GM18519 (cell line): ENCODE measurements around the gene TMEM242.
"Not testable (repeated sequence)": the region's sequence is repeated elsewhere in the genome, so short reads cannot be mapped to it uniquely, and the experiment has no call there.

Experiments used
- ATAC-seq: cut with Tn5 transposase; IDR thresholded peaks from one replicate; pipeline ENCODE4 v1.9.1; 2021; ENCODE audit warnings: mild to moderate bottlenecking, moderate library complexity; ENCODE audit not compliant: unreplicated experiment, low FRiP score

The TMEM242 gene

GRCh38 chr6:157325069-157325805, 1.9 kb upstream of the TMEM242 start:
- no peak for ATAC-seq

GRCh38 chr6:157323966-157324300, 614 bp upstream of the TMEM242 start:
- peak; percentile 18 for ATAC-seq

GRCh38 chr6:157322792-157323254, 496 bp downstream of the TMEM242 start:
- no peak for ATAC-seq

DNA sequence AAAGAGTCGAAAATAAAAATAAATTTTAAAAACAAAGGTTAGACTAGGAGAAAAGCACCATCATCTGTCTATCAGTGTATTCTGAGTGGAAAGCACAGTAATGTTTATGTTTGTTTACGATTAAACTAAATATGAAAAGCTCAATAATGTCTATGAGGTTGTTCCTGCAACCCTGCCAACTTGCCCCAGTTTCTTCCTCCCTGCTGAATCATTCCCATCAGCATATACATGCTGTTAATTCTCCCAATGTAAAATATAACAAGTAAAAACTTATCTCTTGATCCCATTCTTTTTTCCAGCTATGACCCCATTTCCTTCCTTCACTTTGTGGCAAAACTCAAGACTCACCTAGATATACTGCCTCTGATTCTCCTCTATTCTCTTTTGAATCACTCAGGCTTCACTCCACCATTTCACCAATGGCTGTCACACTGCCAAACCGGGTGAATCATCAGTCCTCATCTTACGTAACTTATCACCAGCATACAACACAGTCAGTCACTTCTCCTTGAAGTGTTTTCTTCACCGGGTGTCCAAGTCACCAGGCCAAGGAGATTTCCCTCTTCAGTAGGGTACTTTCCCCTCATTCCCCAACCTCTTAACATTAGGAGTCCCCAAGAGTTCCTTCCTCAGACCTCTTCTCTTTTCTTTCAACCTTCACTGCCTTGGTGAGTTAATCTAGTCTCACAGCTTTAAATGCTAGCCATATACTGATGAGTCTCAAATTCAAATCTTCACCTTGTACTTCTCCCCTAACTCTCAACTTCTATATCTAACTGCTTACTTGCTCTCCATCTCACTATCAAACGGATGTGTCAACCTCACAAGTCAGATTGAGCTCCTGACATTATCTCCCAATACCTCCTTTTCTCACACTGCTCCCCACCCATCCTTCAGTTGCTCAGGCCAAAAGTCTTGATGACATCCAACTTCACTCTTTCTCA, 6.2 kb downstream of the TMEM242 start:
- no peak for ATAC-seq

DNA sequence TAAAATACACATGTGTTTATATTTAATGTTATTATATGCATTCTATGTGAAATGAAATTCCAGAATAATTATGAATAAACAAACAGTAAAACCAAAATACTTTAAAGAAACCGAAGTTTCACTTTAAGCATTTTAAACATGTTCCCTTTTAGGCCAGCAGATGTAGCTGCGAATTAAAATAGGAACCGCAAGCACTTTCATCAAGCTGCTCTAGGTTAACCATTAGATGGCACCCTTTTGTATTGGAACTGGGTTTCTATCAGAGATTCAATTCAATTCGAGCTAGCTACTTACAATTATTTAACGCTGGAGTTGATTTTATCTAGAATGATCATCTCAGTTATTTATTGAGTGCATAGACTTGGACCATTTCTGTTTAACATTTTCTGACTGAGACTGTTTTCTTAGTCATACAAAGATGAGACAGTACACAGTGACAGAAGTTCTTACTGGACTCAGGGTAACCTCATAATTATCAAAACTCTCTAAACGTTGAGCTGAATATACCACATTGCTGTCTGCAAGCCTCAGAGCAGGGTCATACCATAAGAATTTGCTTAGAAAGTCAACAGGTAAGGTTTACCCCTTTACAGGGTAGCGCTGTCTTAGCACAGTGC, 8.5 kb downstream of the TMEM242 start:
- ATAC-seq: peak; percentile 58

DNA sequence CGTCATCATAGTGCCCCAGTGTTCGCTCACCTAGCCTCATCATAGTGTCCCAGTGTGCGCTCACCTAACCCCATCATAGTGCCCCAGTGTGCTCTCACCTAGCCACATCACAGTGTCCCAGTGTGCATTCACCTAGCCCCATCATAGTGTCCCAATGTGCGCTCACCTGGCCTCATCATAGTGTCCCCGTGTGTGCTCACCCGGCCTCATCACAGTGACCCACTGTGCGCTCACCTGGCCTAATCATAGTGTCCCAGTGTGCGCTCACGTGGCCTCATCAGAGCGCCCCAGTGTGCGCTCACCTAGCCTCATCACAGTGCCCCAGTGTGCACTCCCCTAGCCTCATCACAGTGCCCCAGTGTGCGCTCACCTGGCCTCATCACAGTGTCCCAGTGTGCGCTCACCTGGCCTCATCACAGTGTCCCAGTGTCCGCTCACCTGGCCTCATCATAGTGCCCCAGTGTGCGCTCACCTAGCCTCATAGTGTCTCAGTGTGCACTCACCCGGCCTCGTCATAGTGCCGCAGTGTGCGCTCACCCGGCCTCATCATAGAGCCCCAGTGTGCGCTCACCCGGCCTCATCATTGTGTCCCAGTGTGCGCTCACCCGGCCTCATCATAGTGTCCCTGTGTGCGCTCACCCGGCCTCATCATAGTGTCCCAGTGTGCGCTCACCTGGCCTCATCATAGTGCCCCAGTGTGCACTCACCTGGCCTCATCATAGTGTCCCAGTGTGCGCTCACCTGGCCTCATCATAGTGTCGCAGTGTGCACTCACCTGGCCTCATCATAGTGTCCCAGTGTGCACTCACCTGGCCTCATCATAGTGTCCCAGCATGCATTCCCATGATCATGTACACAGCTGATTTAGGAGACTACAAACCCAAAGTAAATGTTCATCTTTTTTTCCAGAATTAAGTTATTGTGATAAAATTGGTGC, 9.5 kb downstream of the TMEM242 start:
- ATAC-seq: no peak

DNA sequence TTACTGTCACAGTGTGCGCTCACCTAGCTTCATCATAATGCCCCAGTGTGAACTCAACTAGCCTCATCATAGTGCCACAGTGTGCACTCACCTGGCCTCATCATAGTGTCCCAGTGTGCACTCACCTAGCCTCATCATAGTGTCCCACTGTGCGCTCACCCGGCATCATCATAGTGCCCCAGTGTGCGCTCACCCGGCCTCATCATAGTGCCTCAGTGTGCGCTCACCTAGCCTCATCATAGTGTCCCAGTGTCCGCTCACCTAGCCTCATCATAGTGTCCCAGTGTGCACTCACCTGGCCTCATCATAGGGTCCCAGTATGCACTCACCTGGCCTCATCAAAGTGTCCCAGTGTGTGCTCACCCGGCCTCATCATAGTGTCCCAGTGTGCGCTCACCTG, 10.6 kb downstream of the TMEM242 start:
- ATAC-seq: no peak

DNA sequence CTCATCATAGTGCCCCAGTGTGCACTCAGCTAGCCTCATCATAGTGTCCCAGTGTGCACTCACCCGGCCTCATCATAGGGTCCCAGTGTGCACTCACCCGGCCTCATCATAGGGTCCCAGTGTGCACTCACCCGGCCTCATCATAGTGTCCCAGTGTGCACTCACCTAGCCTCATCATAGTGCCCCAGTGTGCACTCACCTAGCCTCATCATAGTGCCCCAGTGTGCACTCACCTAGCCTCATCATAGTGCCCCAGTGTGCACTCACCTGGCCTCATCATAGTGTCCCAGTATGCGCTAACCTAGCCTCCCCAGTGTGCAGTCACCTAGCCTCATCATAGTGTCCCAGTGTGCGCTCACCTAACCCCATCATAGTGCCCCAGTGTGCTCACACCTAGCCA, 12.6 kb downstream of the TMEM242 start:
- ATAC-seq: not testable (repeated sequence)

DNA sequence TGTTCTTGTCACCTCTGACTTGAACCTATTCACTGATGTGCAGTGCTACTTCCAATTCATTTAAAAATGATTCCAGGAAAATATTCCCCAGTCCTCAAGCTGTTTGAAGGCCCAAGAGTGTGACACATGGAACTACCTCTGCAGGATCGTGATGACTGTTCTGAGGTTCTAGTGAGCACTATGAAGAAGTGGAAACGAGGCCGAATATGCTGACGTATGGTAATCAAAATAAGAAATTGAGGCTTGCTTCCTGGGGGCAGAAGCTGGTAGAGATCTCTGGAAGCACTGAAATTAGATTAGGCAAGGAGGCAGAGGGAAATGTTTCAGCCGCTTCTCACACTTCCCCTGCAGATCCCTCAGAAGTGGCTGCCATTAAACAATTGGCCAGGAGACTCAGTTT, 15.7 kb downstream of the TMEM242 start:
- ATAC-seq: no peak

- no peak for ATAC-seq
Measured at GRCh38 chr6:157305670-157306653, 17.4 kb downstream of the TMEM242 start.

- no peak for ATAC-seq
Measured at GRCh38 chr6:157304899-157305663, 18.2 kb downstream of the TMEM242 start.

GRCh38 chr6:157302736-157303135, 20.6 kb downstream of the TMEM242 start:
- no peak for ATAC-seq

- ATAC-seq: no peak
Measured at GRCh38 chr6:157300436-157300835, 22.9 kb downstream of the TMEM242 start.

DNA sequence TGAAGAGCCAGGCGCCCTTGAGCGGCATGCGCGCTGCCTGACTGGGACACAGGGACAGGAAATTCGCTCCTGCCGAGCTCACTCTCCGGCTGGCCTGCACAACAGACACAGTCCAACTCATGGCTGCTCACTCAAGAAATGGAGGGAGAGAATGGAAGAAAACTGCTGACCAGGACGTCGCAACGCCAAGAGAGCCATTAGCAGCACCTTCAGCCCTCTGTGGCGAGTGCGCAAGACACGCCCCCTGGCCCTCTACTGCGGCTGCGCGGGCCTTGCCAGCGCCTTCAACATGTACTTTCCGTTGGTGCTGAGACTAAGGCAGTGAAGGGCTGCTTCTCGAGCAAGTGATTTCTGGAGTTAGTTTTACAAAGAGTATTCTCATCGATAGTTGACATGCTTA, 23.3 kb downstream of the TMEM242 start:
- no peak for ATAC-seq

DNA sequence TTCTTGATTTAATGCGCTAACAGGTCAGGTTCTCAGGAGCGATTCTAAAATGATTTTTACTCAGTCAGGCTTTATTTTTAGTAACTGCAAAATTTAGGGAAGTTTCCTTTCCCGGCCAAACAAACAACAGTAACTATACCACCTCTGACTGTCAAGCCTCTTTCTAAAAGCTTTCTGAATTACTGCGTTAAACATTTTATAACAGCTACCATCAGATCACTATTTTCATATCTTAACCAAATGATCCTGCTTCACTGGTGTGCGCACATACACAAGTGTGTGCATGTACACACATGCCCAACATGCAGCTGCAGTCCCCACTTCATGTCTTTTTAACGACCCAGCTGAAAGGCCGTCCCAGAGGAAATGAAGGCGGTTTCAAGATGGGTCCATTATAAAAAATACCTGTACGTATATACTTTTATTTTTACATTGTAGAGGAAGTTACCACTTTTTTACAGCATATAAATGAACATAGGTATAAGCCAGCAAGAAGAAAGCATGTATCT, 25.0 kb downstream of the TMEM242 start:
- ATAC-seq: no peak

GRCh38 chr6:157294654-157295053, 28.7 kb downstream of the TMEM242 start:
- ATAC-seq: no peak

- no peak for ATAC-seq
Measured at GRCh38 chr6:157293780-157294179, 29.5 kb downstream of the TMEM242 start.

DNA sequence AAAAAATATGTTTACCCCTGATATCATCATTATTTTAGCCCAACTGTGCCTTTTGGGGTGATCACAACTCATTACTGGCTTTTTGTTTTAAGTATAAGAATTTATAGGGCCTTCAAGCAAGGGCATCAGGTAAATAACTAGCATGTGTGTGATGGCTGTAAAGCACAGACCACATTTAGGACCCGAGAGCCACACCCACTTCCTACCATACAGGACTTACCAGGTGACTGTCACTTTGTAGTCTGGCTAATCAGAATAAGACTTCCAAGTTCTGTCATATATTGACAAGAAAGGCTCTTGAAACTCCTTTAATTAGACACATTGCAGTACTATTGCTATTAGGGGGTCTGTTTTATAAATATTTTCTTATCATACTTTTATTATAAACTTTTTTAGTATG, 31.1 kb downstream of the TMEM242 start:
- no peak for ATAC-seq
